CD4-positive, CD25-positive, alpha-beta regulatory T cell (primary cell): ENCODE data around the gene HOXD13. TPM values are rescaled to one million over a fixed set of nuclear protein-coding genes. Genes with fewer than 3 reads are reported as not detected.
A peak's percentile ranks its signal among the peaks of the same experiment; 100 is the strongest.

Experiments used
- ATAC-seq, 2 donors: fragments of 150-1000 bp; cut with Tn5 transposase; one replicate each; pipeline ENCODE4 v1.10.0; 2021; ENCODE audit warnings: low read depth in 2 of 2, moderate number of reproducible peaks in 2 of 2, moderate library complexity in 1 of 2
- DNase-seq, 3 donors: peaks; one replicate each; pipeline versions ENCODE4 v3.0.0 to v3.0.0-alpha.2; 2012 to 2022; ENCODE audit warnings: mixed read lengths in 1 of 3
- H3K27ac ChIP-seq: one replicate; pipeline ENCODE4 v1.7.0; 2013; ENCODE audit warnings: mild to moderate bottlenecking, low read length; ENCODE audit not compliant: insufficient read depth, poor library complexity, severe bottlenecking
- H3K27me3 ChIP-seq: one replicate; pipeline ENCODE4 v1.7.0; 2013; ENCODE audit warnings: low read length; ENCODE audit not compliant: control insufficient read depth, insufficient read depth
- H3K36me3 ChIP-seq: one replicate; pipeline ENCODE4 v1.7.0; 2013; ENCODE audit warnings: mild to moderate bottlenecking, low read length, moderate library complexity; ENCODE audit not compliant: control insufficient read depth, insufficient read depth
- H3K4me1 ChIP-seq: 2 replicates; pipeline ENCODE4 v1.7.0; 2013; ENCODE audit warnings: mild to moderate bottlenecking, low read length; ENCODE audit not compliant: insufficient read depth, control insufficient read depth, poor library complexity, severe bottlenecking
- H3K4me3 ChIP-seq: one replicate; pipeline ENCODE4 v1.7.0; 2013; ENCODE audit warnings: low read depth, mild to moderate bottlenecking, low read length, moderate library complexity
- H3K9me3 ChIP-seq, 2 experiments: 1 replicate in 1 of 2; 2 replicates in 1 of 2; pipeline ENCODE4 v1.7.0; 2013; ENCODE audit warnings: low read length in 2 of 2, mild to moderate bottlenecking in 1 of 2, moderate library complexity in 1 of 2; ENCODE audit not compliant: control insufficient read depth in 2 of 2
- H3K27ac Mint-ChIP-seq, 3 donors: one replicate each; pipeline ENCODE4 v1.8.0; 2020 to 2022; ENCODE audit warnings: mild to moderate bottlenecking in 3 of 3, mixed read lengths in 3 of 3, moderate library complexity in 2 of 3
- H3K27me3 Mint-ChIP-seq: one replicate; pipeline ENCODE4 v1.8.0; 2022; ENCODE audit warnings: mild to moderate bottlenecking, mixed read lengths
- H3K36me3 Mint-ChIP-seq: one replicate; pipeline ENCODE4 v1.8.0; 2020; ENCODE audit warnings: mixed read lengths
- H3K4me1 Mint-ChIP-seq, 4 donors: one replicate each; pipeline ENCODE4 v1.8.0; 2020 to 2022; ENCODE audit warnings: mixed read lengths in 4 of 4, mild to moderate bottlenecking in 1 of 4
- H3K4me3 Mint-ChIP-seq, 4 donors: one replicate each; pipeline ENCODE4 v1.8.0; 2020 to 2022; ENCODE audit warnings: mild to moderate bottlenecking in 4 of 4, mixed read lengths in 4 of 4, moderate library complexity in 3 of 4
- H3K9me3 Mint-ChIP-seq, 7 donors: one replicate each; pipeline ENCODE4 v1.8.0; 2020 to 2022; ENCODE audit warnings: mixed read lengths in 7 of 7, mild to moderate bottlenecking in 3 of 7, moderate library complexity in 2 of 7
- polyA plus RNA-seq, 4 donors: library from polyadenylated mRNA; unstranded; fragments of 300-500 nt; fragmentation: Illumina TruSeq; gene quantifications; one replicate each; pipeline ENCODE4 v1.2.3, GENCODE V29; 2021
- total RNA-seq: library from RNA; stranded (reverse); gene quantifications from one replicate; pipeline ENCODE4 v1.2.3, GENCODE V29; 2022

HOXD13 gene
- total and polyA plus RNA-seq, 5 donors from 2014 or later: not detected

GRCh38 chr2:176093145-176093897, 800 bp downstream of the HOXD13 start:
- peaks cover 6 to 28% of the 10 kb centered on the region in 2 experiments for H3K9me3 ChIP-seq
- H3K36me3 ChIP-seq: no peaks in the 10 kb centered on the region
- no peak for ATAC-seq
- no peak overlapping the region for H3K27ac Mint-ChIP-seq
- peaks cover 10 to 44% (median 28%) of the 10 kb centered on the region in 4 donors for H3K4me1 Mint-ChIP-seq
- no peak overlapping the region for H3K27ac ChIP-seq
- no peak overlapping the region for H3K4me3 ChIP-seq
- H3K4me1 ChIP-seq: peaks cover 31% of the 10 kb centered on the region
- peaks cover 93% of the 10 kb centered on the region for H3K27me3 Mint-ChIP-seq
- peaks cover 77% of the 10 kb centered on the region for H3K27me3 ChIP-seq
- peaks cover 0 to 23% (median 2%) of the 10 kb centered on the region in 7 donors for H3K9me3 Mint-ChIP-seq
- H3K4me3 Mint-ChIP-seq: peak overlapping the region in 3 of 4 donors; percentile 1 to 19 (median 15)
- no peak for DNase-seq
- peaks cover 12% of the 10 kb centered on the region for H3K36me3 Mint-ChIP-seq

- peaks cover 31% of the 10 kb centered on the region for H3K4me1 ChIP-seq
- H3K36me3 Mint-ChIP-seq: peaks cover 12% of the 10 kb centered on the region
- no peak overlapping the region for H3K4me3 ChIP-seq
- no peak overlapping the region for H3K27ac ChIP-seq
- H3K36me3 ChIP-seq: no peaks in the 10 kb centered on the region
- H3K27me3 ChIP-seq: peaks cover 72% of the 10 kb centered on the region
- peaks cover 93% of the 10 kb centered on the region for H3K27me3 Mint-ChIP-seq
- H3K9me3 Mint-ChIP-seq: peaks cover 0 to 22% (median 2%) of the 10 kb centered on the region in 7 donors
- no peak overlapping the region for H3K27ac Mint-ChIP-seq
- DNase-seq (no peak), ATAC-seq (no peak)
- peaks cover 10 to 42% (median 26%) of the 10 kb centered on the region in 4 donors for H3K4me1 Mint-ChIP-seq
- H3K9me3 ChIP-seq: peaks cover 6 to 25% of the 10 kb centered on the region in 2 experiments
- H3K4me3 Mint-ChIP-seq: peak overlapping the region in 3 of 4 donors; percentile 15 to 44 (median 19)
These were observed 1.4 kb downstream of the HOXD13 start for GRCh38 chr2:176093898-176094249.

GRCh38 chr2:176094349-176094748, 1.8 kb downstream of the HOXD13 start:
- H3K9me3 Mint-ChIP-seq: peaks cover 0 to 20% (median 2%) of the 10 kb centered on the region in 7 donors
- Histone ChIP-seq H3K36me3 (no peaks in the 10 kb centered on the region), H3K4me3 (no peak overlapping the region), H3K9me3 (peaks cover 6 to 25% of the 10 kb centered on the region in 2 experiments), H3K4me1 (peaks cover 31% of the 10 kb centered on the region), H3K27me3 (peaks cover 68% of the 10 kb centered on the region), H3K27ac (no peak overlapping the region)
- peaks cover 93% of the 10 kb centered on the region for H3K27me3 Mint-ChIP-seq
- H3K4me3 Mint-ChIP-seq: peak overlapping the region in 1 of 4 donors; percentile 42
- DNase-seq: no peak
- H3K4me1 Mint-ChIP-seq: peaks cover 10 to 43% (median 26%) of the 10 kb centered on the region in 4 donors
- H3K36me3 Mint-ChIP-seq: peaks cover 11% of the 10 kb centered on the region
- peak overlapping the region in 1 of 3 donors; percentile 84 for H3K27ac Mint-ChIP-seq
- no peak for ATAC-seq

GRCh38 chr2:176095421-176095820, 2.9 kb downstream of the HOXD13 start:
- H3K4me1 Mint-ChIP-seq: peaks cover 10 to 46% (median 26%) of the 10 kb centered on the region in 4 donors
- DNase-seq (no peak), ATAC-seq (no peak)
- H3K36me3 Mint-ChIP-seq: peaks cover 9% of the 10 kb centered on the region
- H3K4me1 ChIP-seq: peaks cover 31% of the 10 kb centered on the region
- peaks cover 0 to 19% (median 2%) of the 10 kb centered on the region in 7 donors for H3K9me3 Mint-ChIP-seq
- H3K9me3 ChIP-seq: peaks cover 6 to 21% of the 10 kb centered on the region in 2 experiments
- H3K27me3 ChIP-seq: peaks cover 61% of the 10 kb centered on the region
- no peak overlapping the region for H3K4me3 Mint-ChIP-seq
- no peak overlapping the region for H3K4me3 ChIP-seq
- H3K27me3 Mint-ChIP-seq: peaks cover 91% of the 10 kb centered on the region
- H3K36me3 ChIP-seq: no peaks in the 10 kb centered on the region
- no peak overlapping the region for H3K27ac ChIP-seq
- no peak overlapping the region for H3K27ac Mint-ChIP-seq

GRCh38 chr2:176096243-176096985, 3.9 kb downstream of the HOXD13 start:
- H3K4me1 Mint-ChIP-seq: peaks cover 10 to 46% (median 25%) of the 10 kb centered on the region in 4 donors
- Histone ChIP-seq H3K4me1 (peaks cover 31% of the 10 kb centered on the region), H3K27ac (no peak overlapping the region), H3K27me3 (peaks cover 59% of the 10 kb centered on the region), H3K4me3 (peak overlapping the region; percentile 75), H3K9me3 (peaks cover 6 to 21% of the 10 kb centered on the region in 2 experiments), H3K36me3 (no peaks in the 10 kb centered on the region)
- peak overlapping the region in 1 of 3 donors; percentile 67 for H3K27ac Mint-ChIP-seq
- DNase-seq: no peak
- H3K9me3 Mint-ChIP-seq: peaks cover 0 to 19% (median 2%) of the 10 kb centered on the region in 7 donors
- peaks cover 91% of the 10 kb centered on the region for H3K27me3 Mint-ChIP-seq
- no peak for ATAC-seq
- H3K36me3 Mint-ChIP-seq: peaks cover 2% of the 10 kb centered on the region
- H3K4me3 Mint-ChIP-seq: peak overlapping the region; percentile 73 to 88 (median 82)

GRCh38 chr2:176096986-176097819, 4.7 kb downstream of the HOXD13 start:
- peak overlapping the region; percentile 75 for H3K4me3 ChIP-seq
- Mint-ChIP-seq H3K27ac (no peak overlapping the region), H3K27me3 (peaks cover 91% of the 10 kb centered on the region), H3K4me3 (peak overlapping the region; percentile 73 to 88 (median 82)), H3K36me3 (no peaks in the 10 kb centered on the region), H3K9me3 (peaks cover 0 to 21% (median 2%) of the 10 kb centered on the region in 7 donors), H3K4me1 (peaks cover 10 to 38% (median 26%) of the 10 kb centered on the region in 4 donors)
- no peak overlapping the region for H3K27ac ChIP-seq
- no peaks in the 10 kb centered on the region for H3K36me3 ChIP-seq
- peaks cover 28% of the 10 kb centered on the region for H3K4me1 ChIP-seq
- H3K9me3 ChIP-seq: peaks cover 6 to 21% of the 10 kb centered on the region in 2 experiments
- ATAC-seq: peak; percentile 65 to 70
- peaks cover 58% of the 10 kb centered on the region for H3K27me3 ChIP-seq
- peak; percentile 31 to 62 (median 51) for DNase-seq

- Mint-ChIP-seq H3K4me3 (peak overlapping the region; percentile 73 to 88 (median 80)), H3K4me1 (peaks cover 10 to 38% (median 27%) of the 10 kb centered on the region in 4 donors), H3K27ac (no peak overlapping the region), H3K36me3 (no peaks in the 10 kb centered on the region), H3K9me3 (peaks cover 0 to 24% (median 2%) of the 10 kb centered on the region in 7 donors), H3K27me3 (peaks cover 97% of the 10 kb centered on the region)
- DNase-seq (no peak), ATAC-seq (no peak)
- Histone ChIP-seq H3K27ac (no peak overlapping the region), H3K27me3 (peaks cover 63% of the 10 kb centered on the region), H3K36me3 (no peaks in the 10 kb centered on the region), H3K4me3 (no peak overlapping the region), H3K4me1 (peaks cover 23% of the 10 kb centered on the region), H3K9me3 (peaks cover 6 to 21% of the 10 kb centered on the region in 2 experiments)
These were observed 5.4 kb downstream of the HOXD13 start for GRCh38 chr2:176097820-176098365.
